GM21576 (cell line): ENCODE data around the gene RHEB.

Source experiments
- ATAC-seq: cut with Tn5 transposase; IDR thresholded peaks from one replicate; pipeline ENCODE4 v1.9.1; 2021; ENCODE audit warnings: mild to moderate bottlenecking, moderate library complexity; ENCODE audit not compliant: unreplicated experiment

Gene RHEB

DNA sequence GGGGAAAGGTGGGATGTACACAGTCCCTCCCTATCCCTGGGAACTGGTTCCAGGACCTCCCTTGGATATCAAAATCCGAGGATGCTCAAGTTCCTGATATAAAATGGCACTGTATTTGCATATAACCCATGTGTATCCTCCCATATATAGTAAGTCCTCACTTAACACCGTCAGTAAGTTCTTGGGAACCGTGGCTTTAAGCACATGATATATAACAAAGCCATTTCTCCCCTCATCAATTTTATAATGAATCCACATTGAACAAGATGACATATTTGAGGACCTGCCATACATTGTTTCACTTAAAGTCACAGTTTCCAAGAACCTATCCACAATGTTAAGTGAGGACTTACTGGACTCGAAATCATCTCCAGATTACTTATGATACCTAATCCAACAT is 85.1 kb downstream of the RHEB start:
- no peak for ATAC-seq

DNA sequence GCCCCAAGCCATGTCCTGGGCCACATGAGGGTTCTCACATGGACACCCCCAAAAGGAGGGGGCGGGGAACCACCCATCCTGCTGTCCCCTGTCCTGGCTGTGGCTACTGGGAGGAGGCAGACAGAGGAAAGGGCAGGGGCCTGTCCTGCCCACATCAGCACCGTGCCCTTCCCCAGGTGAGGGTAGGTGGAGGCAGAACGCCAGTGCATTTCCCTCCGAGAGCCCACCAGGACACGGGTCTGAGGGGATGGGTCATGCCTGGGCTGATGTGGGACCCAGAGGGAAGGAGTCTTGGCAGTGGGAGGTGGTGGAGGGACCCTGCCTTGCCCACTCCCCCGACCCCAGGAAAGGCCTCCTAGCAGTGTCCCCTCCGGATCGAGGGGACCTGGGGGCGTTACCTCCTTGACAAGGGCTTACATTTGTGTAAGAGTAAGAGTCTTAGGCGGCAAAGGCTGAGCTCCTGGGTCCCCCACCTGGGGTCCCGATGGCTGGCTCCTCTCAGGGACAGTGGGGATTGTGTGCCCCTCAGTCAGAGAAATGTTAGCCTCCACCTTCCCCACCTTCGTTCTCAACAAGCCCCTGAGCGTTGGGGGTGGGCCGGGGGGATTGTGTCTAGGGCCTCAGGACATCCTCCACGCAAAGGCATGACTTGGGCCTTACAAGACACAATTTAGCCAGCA is 85.8 kb downstream of the RHEB start:
- ATAC-seq = no peak

DNA sequence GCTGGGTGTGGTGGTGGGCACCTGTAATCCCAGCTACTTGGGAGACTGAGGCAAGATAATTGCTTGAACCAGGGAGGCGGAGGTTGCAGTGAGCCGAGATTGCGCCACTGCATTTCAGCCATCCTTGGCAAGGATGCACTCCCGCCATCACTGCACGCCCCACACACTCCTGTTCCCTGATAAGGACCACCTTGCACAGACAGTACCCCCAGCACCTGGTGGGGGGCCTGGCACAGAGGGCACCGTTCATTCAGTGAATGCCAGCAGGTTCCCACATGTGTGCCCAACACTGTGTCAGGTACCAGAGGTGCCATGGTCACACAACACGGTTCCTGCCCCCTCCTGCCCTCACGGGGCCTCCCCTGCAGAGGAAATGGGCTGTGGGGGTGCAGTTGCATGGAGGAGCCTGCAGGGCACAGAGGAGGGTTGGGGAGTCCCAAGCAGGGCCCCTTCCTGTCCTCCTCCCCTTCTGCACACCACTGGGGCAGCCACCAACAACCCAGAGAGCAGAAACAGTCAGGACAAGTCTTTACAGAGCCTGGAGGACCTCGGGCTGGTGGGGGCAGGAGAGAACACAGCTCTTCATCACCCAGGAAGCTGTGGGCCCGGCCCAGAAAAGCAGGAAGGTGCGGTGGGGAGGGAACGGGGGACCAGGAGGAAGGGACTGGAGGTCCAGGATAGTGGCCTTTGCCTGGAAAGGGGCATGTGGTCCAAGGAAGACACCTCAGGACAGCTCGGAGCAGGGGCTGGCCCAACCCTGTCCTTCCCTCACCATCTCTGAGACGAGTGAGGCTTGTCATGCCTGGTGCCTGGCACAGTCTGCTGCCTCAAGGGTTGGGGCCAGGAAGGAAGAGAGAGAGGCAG is 86.8 kb downstream of the RHEB start:
- peak; percentile 65 for ATAC-seq

DNA sequence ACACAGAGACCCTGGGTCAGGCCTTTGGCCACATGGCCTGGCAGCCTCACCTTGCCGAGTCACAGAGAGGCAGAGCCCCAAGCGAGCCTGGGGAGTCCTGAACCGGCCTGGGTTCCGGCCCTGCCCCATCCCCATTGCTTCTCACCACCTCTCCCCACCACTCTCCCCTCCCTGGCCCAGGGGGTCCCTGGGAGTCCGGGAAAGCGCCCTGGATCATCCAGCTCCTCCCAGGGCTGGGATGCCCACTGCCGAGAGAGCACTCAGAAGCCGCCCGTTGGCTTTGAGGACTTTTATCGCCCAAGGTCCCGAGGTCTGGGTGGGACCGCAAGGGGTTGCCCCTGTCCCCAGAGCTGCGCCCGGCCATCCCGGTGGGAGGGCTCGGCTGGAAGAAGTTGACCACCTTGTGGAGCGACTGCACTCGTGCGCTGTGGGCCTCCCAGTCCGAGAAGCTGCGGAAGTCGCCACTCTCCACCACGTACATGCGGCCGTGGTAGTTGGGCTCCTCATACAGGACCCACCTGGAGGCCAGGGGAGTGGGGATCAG is 87.9 kb downstream of the RHEB start:
- no peak for ATAC-seq

DNA sequence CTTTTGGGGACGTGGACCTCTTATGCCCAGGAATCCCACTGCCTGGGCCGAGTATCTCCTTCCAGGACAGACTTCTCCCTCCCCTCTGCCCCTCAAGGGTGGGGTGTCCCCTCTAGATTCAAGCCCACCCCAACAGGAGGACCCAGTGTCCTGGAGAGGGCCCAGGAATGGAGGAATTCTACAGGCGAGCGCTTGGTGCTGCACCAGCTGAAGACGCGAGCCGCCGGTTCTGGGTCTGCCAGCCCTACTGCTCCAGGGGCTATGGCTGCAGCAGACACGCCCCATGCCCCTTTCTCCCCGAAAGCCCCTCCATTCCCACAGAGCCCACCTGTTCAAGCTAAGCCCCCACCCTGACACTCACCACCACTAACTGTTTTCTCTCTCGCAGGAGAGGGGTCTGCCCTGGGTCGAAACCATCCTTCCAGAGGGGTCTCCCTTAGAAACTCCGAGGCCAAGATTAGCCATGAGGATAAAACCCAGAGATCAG is 88.4 kb downstream of the RHEB start:
- ATAC-seq = no peak

DNA sequence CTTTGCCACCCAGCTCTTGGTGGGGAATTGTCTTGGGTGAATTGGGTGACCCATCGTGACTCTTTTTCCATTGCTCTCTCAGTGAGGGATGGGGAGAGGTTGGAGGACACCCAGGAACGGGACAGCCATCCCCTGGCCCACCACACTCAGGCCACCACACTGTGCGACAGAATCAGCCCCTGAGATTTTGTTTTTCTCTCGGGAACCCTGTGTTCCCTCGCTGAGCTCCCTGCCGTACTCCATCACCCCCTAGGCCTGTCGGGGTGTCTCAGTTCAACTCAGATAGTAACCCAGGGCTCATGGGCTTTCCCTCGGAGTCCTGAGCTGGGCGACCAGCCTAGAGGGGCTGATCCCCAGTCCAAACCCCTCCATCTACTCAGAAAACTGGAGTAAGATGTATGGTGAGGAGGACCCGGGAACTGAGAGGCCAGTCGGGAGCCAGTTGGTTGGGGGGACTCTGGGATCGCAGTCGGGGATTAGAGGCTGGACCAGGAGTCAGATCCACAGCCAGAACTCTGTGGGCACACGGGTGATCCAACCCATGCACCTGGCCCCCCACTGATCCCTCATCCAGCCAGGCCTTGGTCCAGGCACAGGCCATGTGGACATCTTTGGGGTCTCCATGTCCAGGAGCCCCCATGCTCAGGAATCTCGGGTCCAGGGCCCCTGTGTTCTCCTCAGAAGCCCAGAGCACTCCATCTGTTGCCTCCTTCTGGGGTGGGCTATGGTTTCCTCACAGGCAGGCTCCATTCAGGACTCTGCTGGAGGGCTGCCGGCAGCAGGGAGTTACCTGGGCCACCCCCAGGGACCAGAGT is 89.1 kb downstream of the RHEB start:
- no peak for ATAC-seq

DNA sequence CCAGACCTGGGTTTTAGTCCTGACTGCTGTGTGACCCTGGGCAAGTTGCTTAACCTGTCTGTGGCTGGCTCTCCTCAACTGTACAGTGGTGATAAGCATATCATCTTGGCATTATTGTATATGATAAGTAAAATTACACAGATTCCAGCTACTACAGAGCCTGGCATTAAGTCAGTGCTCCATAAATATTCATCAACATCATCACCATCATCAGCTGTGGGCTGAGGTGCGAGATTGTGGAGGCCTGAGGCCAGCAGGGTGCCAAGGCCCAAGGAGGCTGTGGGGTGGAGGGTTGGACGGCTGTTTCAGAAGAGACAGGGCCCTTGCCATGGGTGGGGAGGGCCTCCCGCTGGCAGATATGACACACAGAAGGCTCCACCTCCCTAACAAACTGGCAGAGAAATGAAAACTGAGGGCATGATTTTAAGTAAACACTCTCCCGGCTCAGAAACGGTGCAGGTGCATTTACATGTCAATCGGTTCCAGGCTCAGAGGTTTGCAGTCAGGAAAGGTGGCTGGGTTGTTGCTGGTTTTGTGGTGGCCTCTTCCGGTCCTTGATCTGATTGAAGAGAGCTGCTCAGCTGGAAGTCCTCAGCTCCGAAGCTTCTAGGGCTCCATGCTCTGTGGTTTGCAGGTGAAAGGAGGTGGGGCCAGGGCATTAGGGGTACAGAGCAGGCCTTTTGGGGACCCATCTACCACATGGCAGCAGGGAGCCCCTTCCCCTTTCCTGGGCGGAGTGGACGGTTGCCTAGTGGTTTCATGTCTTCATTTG is 89.9 kb downstream of the RHEB start:
- ATAC-seq = peak; percentile 60

DNA sequence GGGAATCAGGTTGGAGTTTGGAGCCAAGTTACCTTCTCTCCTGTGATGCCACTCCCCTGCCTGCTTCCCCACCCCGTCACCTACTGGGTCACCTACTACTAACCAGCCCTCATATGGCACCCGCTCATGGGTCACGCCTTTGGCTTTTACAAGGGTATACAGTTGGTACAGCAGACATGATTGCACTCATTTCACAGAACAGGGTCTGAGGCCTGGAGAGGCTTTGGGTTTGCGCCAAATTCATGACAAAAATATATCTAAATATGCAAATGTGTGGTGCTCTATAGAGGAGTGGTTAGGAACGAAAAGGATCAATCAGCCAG is 90.5 kb downstream of the RHEB start:
- no peak for ATAC-seq

DNA sequence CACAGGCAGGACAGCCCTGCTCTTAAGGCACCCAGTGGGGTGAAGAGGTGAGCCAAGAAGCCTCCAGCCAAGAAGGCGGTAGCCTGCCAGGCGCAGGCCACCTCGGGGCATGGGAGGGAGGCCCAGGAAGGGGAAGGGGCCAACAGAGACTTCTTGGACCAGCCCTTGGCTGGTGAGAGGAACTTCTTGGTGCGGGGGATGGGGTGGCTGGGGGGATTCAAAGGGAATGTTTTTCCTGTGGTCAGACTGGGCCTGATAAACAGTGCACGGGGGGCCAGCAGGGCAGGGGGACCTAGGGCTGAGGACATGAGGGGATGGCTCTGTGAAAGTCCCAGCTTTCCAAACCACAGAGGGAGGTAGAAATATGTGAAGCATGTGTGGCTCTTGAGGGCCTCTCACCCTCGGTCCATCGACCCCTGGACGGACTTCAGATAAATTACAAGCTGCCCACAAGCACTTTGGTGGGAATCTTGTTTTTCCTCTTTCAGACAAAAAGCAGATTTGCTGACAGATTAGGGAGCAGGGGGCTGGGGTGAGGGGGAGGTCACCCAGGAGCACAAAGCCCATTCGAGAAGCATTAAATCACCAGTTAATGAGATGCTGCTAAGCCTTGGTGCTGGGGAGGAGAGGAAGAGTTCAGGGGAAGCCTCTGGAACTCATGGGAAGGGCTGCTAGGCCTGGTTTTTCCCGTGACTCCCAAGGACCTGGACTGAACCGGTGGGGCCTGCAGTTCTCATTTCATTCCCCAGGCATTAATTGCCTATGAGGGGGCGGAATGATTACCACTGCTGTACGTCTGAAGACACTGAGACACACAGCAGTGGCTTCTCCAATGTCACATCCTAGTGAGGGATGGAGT is 91.1 kb downstream of the RHEB start:
- no peak for ATAC-seq

DNA sequence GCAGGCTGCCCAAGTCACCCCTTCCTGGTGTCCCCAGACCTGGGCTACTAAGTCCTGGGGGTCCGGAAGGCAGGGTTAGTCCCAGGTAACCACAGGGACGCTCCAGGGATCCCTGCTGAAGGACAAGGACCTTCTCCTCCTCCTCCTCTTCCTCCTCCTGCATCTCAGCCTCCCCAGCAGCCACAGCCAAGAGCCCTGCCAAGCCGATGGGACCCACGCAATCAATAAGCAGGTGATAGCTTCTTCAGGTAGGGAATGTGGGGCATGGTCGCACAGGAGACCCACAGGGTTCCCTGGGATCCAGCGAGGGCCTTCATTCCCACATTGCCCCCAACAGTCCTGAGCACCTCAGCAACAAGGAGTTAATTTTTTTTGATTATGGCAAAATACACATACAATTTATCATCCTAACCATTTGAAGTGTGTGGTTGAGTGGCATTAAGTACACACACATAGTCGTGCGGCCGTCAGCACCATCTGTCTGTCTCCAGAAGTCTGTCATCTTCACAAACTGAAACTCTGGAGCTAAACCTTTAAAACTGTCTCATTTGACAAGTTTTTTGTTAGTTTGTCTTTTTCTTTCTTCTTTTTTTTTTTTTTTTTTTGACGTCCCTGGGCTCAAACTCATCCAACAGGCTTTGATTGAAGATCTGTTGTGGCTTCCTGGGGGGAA is 91.9 kb downstream of the RHEB start:
- ATAC-seq = no peak

DNA sequence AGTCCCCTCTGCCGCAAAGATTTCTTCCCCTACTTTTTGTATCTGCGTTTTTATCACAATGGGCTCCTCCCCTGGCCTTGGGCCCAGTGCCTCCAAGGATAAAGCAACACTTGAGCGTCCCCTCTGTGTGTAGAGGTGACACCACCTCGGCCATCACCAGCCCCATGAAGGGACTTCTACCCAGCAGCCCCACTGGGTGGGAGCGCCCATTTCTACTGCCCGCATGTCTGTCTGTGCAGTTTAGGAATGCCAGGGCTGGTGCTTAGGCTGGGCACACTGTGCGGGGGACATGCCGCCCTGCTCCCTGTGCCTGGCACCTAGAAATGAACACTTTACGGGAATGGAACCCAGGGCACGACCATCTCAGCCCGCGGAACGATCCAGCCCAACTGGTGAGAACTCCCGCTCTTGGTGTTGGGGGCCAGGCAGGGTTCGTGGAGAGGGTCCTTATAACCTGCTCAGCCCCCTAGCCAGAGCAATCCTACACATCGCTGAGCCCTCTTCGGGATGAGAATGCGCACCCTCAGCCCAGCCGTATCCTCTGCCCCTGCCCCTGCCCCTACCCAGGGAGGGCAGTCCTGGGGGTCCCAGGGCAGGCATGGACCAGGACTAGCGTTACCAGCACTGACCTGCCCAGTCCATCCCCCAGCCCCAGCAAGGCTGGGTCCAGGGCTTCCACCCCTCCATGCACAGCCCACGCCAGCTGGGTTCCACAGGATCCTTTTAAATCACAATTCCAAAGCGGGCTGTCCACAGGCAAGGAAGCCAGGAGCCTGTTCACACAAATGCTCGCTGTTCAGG is 92.6 kb downstream of the RHEB start:
- ATAC-seq = no peak

DNA sequence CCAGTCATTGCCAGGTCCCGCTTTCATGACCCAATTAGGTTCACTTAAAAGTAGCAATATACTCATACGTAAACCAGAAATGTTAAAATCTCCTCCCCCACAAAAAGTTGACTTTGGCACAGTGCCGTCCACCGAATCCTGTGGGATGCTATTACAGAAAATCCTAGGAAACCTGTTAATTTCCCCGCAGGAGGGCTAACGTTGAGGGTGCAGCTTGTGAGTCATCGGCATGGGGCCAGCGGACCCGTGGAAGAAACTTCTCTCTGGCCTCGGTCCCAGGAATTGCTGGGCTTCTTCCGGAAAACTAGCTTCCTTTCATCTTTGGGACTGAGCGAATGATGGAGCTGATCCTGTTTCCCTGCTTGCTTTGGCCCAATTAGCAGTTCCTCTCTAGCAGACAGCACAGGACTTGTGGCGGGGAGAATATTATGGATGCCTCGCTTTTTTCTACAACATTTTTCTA is 93.2 kb downstream of the RHEB start:
- ATAC-seq = no peak

DNA sequence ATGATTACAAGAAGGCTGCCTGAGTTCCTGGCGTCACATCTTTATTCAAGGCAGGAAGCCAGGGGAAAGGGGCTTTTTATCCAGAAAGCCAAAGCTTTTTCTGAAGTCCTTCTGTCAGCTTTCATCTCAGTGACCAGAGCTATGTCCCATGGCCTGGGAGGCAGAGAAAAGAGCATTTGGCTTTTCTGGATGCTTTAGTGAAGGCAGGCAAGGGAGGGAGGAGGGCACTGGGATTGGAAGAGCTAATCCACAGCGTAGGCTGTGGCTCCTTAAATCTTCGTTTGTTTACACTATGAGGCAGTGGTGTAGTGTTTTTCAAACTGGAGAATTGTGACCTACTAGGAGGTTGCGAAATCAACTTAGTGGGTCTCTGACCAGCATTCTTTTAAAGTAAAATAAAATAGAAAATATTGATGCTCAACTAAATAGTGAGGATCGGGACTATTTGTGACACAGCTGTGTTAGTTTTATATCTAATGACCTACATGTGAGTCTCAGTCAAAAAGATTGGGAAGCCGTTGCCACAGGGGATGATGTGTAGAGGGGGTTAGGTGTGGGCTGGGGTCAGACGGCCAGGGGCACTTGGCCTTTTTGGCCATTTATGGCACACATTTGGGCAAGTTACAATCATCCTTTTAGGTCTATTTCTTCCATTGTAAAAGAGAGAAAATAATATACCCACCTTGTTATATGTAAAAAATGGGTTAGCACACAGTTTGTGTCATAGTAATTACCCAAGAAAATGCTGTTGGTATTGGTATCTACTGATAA is 93.8 kb downstream of the RHEB start:
- no peak for ATAC-seq

DNA sequence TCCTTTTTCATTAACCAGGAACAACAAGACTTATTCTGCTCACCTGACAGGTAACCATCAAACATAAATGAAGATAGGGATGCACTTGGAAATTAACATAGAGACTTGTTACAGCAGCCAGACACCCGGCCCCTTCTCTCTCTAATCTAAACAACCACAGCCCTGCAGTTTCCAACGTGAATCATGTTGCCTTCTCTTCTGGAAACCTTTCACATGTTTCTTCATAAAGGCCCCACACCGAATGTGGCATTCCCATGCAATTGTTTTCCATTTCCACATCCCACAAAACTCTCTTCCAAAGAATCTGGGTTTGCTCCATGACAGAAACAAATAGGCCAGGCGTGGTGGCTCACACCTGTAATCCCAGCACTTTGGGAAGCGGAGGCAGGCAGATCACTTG is 94.9 kb downstream of the RHEB start:
- ATAC-seq = no peak

DNA sequence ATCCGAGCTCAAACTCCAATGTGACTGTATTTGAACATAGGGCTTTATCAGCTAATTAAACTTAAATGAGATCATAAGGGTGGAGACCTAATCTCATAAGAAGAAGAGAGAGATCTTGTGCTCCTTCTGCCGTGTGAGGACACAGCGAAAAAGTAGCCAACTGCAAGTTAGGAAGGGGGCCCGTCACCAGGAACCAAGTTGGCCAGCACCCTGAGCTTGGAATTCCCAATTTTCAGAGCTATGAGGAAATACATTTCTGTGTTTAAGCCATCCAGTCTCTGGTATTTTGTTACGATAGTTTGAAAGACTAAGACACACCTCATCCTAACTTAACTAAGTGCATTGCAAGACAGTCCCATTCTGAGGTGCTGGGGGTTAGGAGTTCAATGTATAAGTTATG is 95.8 kb downstream of the RHEB start:
- no peak for ATAC-seq

DNA sequence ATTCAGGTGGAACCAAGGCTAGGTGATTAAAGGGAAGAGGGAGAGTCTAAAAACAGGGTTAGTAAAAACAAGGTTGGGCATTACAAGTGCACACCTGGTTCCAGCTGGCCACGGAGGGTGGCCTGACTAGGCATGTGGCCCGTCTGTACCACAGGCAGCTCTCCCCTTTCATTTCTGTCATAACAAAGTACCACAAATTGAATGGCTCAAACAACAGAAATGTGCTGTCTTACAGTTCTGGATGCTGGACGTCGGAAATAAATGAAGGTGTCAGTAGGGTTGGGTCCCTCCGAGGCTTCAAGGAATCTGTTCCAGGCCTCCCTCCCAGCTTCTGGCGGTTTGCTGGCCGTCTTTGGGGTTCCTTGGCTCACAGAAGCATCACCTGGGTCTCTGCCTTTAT is 96.5 kb downstream of the RHEB start:
- no peak for ATAC-seq

DNA sequence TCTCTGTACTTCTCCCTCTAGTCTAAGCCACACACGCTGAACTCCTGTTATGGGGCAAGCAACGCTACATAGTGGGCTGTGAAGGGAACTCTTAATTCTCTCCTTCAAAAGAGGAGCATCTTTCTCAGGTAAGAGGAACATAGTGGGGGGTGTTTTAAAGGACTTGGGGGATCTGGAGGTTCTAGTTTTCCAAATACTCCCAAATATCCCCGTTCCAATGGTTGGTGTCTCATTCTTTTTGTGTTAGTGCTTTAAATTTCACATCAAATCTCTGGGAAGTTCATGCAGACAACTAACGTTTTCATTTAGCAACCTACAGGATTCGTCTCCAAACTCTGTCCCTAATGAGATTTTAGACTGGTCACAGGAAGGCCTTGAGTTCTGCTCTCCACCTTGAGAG is 97.5 kb downstream of the RHEB start:
- ATAC-seq = no peak
